K562 (cell line): ENCODE measurements around the gene QSOX2. TPM values are rescaled to one million over a fixed set of nuclear protein-coding genes. Genes with fewer than 3 reads are reported as not detected.

ENCODE experiments used
- ATAC-seq: fragments of 200-7000 bp; cut with Tn5 transposase; 3 replicates; pipeline ENCODE4 v1.9.1; 2020; ENCODE audit warnings: moderate library complexity
- BruUV-seq: library from RNA; stranded (reverse); fragments of 400-500 nt; replicated peaks from 2 replicates; lab custom pipeline; 2021; lab: Mats Ljungman, UMichigan
- CTCF ChIA-PET: fragments of 300-600 bp; formaldehyde crosslinking; extraction: SDS; loops from one replicate; lab custom pipeline; 2021; ENCODE audit warnings: low intra/inter-chr PET ratio; lab: Yijun Ruan, JAX
- POLR2A ChIA-PET: fragments of 300-600, 350-650 bp; sonication (Branson Sonifier 250); formaldehyde crosslinking; extraction: SDS; loops from one replicate; lab custom pipeline; 2021; ENCODE audit warnings: antibody characterized with exemption, inconsistent platforms; lab: Yijun Ruan, JAX
- DNase-seq, 4 experiments: peaks; one replicate each; pipeline versions ENCODE4 v3.0.0 to v3.0.0-alpha.2; 2011 to 2018; ENCODE audit warnings: low spot score in 3 of 4, mixed read lengths in 3 of 4; ENCODE audit errors: extremely low read depth in 1 of 4
- FAIRE-seq: peaks from 2 replicates; lab custom pipeline; 2011; peaks lifted over from hg19 to GRCh38; lab: Jason Lieb, UNC
- H2AFZ ChIP-seq: 2 replicates; pipeline ENCODE4 v1.6.0; 2011; ENCODE audit warnings: low read depth, low read length, control low read depth, inconsistent platforms
- H3K27ac ChIP-seq: fragments of 200-600 bp; 3 replicates; pipeline ENCODE4 v1.8.0; 2011; ENCODE audit warnings: low read depth, mild to moderate bottlenecking, control low read depth, inconsistent platforms, low read length, moderate library complexity, mixed read lengths; ENCODE audit errors: extremely low read depth
- H3K27me3 ChIP-seq, 2 experiments: fragments of 300-600 bp in 1 of 2; 2 replicates in 1 of 2; 3 replicates in 1 of 2; pipeline versions ENCODE4 v1.6.0 to v1.8.0; 2011; ENCODE audit warnings: inconsistent platforms in 2 of 2, low read length in 2 of 2, mild to moderate bottlenecking in 1 of 2, mixed read lengths in 1 of 2, moderate library complexity in 1 of 2; ENCODE audit not compliant: control insufficient read depth in 2 of 2, insufficient read depth in 2 of 2
- H3K36me3 ChIP-seq: fragments of 300-600 bp; 3 replicates; pipeline ENCODE4 v1.8.0; 2011; ENCODE audit warnings: mild to moderate bottlenecking, low read length, inconsistent platforms; ENCODE audit not compliant: control insufficient read depth, insufficient read depth
- H3K4me1 ChIP-seq, 2 experiments: fragments of 200-600 bp in 1 of 2; replicated peaks in 1 of 2; 2 replicates in 1 of 2; 3 replicates in 1 of 2; pipeline versions ENCODE4 v1.5.1 to v1.8.0; 2011; ENCODE audit warnings: inconsistent platforms in 2 of 2, low read length in 2 of 2, mild to moderate bottlenecking in 1 of 2, mixed read lengths in 1 of 2, moderate library complexity in 1 of 2; ENCODE audit not compliant: control insufficient read depth in 2 of 2, insufficient read depth in 2 of 2
- H3K4me2 ChIP-seq: 2 replicates; pipeline ENCODE4 v1.6.1; 2011; ENCODE audit warnings: low read length, control low read depth, inconsistent platforms, mixed read lengths; ENCODE audit not compliant: insufficient read depth
- H3K4me3 ChIP-seq: fragments of 200-600 bp; sonication (generic), shearing (Covaris generic); 2 replicates; pipeline ENCODE4 v1.5.1; 2016; ENCODE audit warnings: control low read depth, inconsistent platforms
- H3K79me2 ChIP-seq: fragments of 200-600 bp; 3 replicates; pipeline ENCODE4 v1.8.0; 2011; ENCODE audit warnings: low read length, inconsistent platforms; ENCODE audit not compliant: control insufficient read depth, insufficient read depth
- H3K9ac ChIP-seq, 2 experiments: 2 replicates each; pipeline versions ENCODE4 v1.6.0 to v1.6.1; 2011; ENCODE audit warnings: low read depth in 2 of 2, low read length in 2 of 2, control low read depth in 1 of 2, inconsistent platforms in 1 of 2, mild to moderate bottlenecking in 1 of 2, mixed read lengths in 1 of 2; ENCODE audit not compliant: insufficient read depth in 1 of 2
- H3K9me1 ChIP-seq: one replicate; pipeline ENCODE4 v1.6.0; 2011; ENCODE audit warnings: inconsistent platforms, mild to moderate bottlenecking, low read length, moderate library complexity; ENCODE audit not compliant: control insufficient read depth, insufficient read depth
- H3K9me3 ChIP-seq: replicated peaks from 2 replicates; pipeline ENCODE4 v1.5.1; 2011; ENCODE audit warnings: low read depth, low read length, inconsistent platforms; ENCODE audit not compliant: control insufficient read depth, insufficient read depth
- H4K20me1 ChIP-seq: replicated peaks from 2 replicates; pipeline ENCODE4 v1.6.1; 2011; ENCODE audit warnings: low read length, inconsistent platforms, mixed read lengths; ENCODE audit not compliant: control insufficient read depth, insufficient read depth
- TAF7 ChIP-seq: fragments of 450-650 bp; IDR thresholded peaks from 2 replicates; pipeline ENCODE4 v1.6.1; 2016; ENCODE audit warnings: missing genetic modification characterization, missing compliant biosample characterization
- WGBS: fragments of 100-300 bp; shearing (Covaris generic); methylation state at CpG from one replicate; pipeline ENCODE4 v1.1.6; 2016; ENCODE audit warnings: low coverage, mixed read lengths; ENCODE audit not compliant: insufficient coverage; ENCODE audit errors: missing lambda C conversion rate; 5-methylcytosine and 5-hydroxymethylcytosine counted together
- in situ Hi-C: fragments of 300-500 bp; cut with MboI; formaldehyde crosslinking; loops from 4 replicates; pipeline ENCODE4 v1.15.0; 2018; ENCODE audit warnings: inconsistent platforms, mixed read lengths
- intact Hi-C: fragments of 100-400 bp; cut with micrococcal nuclease; formaldehyde crosslinking; loops from 2 replicates; pipeline ENCODE4 v1.14.2; 2022
- polyA plus RNA-seq, 8 experiments: library from polyadenylated mRNA; depleted of rRNA in 4 of 8; stranded (reverse) in 5 of 8; unstranded in 3 of 8; fragments of >200 nt; fragmentation: Nextera tagmentation in 2 of 8; fragmentation: Illumina TruSeq in 1 of 8; extraction: Ambion mirVana in 2 of 8; extraction: Trizol in 1 of 8; gene quantifications; 2 replicates each; pipeline versions ENCODE4 v1.2.1 to v1.2.3, GENCODE V29; 2011 to 2014; ENCODE audit warnings: inconsistent platforms in 1 of 8, missing spikeins in 1 of 8
- total RNA-seq, 7 experiments: library from RNA; depleted of rRNA in 6 of 7; stranded (reverse); fragments of >200 nt in 6 of 7; fragmentation: Illumina TruSeq in 2 of 7; extraction: Trizol in 2 of 7; gene quantifications; 2 replicates each; pipeline versions ENCODE4 v1.2.1 to v1.2.3, GENCODE V29; 2011 to 2021; ENCODE audit warnings: low replicate concordance in 1 of 7
- TF ChIP-seq, protein P1 (sequence below): fragments of 450-650 bp; IDR thresholded peaks from 2 replicates; pipeline ENCODE4 v1.6.1; 2017; ENCODE audit warnings: antibody characterized with exemption

Gene QSOX2
- total and polyA plus RNA-seq, 9 of the 15 experiments (the other 6 are each of a cell fraction or from before 2014, with no cell fraction given) = 0.51 to 23.7 (median 12.7) TPM

DNA sequence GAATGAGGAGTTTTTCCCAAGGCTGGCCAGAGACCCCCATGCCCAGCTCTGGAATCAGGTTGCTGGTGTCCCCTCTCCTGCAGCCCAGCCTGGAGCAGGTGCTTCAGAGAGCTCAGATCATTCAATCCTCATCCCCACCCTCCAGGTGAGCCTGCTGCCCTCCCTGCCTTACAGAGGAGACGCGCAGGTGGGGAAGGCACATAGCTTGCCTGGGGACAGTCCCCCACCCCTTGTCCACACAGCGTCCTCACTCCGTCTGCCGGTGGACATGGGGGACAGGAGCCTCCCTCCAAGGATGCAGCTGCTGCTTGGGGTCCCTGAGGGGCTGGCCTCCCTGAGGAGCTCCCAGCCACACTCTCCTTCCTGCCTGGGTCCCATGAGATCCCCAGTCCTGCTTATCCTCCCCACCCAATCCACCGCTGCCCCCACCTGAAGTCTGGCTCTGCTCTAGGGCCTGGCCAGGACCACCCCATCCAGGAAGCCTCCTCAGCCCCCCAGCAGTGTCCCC lies 17.1 kb upstream of the QSOX2 start:
- TF ChIP-seq, protein P1, sequence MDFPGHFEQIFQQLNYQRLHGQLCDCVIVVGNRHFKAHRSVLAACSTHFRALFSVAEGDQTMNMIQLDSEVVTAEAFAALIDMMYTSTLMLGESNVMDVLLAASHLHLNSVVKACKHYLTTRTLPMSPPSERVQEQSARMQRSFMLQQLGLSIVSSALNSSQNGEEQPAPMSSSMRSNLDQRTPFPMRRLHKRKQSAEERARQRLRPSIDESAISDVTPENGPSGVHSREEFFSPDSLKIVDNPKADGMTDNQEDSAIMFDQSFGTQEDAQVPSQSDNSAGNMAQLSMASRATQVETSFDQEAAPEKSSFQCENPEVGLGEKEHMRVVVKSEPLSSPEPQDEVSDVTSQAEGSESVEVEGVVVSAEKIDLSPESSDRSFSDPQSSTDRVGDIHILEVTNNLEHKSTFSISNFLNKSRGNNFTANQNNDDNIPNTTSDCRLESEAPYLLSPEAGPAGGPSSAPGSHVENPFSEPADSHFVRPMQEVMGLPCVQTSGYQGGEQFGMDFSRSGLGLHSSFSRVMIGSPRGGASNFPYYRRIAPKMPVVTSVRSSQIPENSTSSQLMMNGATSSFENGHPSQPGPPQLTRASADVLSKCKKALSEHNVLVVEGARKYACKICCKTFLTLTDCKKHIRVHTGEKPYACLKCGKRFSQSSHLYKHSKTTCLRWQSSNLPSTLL = no peak
- TF ChIP-seq TAF7 (tag) = no peak
- TF ChIP-seq, all 486 proteins: peak for 0
- Histone ChIP-seq H3K27ac (no peak overlapping the region), H4K20me1 (no peaks in the 10 kb centered on the region; the same call in none of the 2 replicates), H3K9me3 (no peaks in the 10 kb centered on the region), H3K4me3 (no peak overlapping the region), H3K27me3 (peaks cover 18 to 60% of the 10 kb centered on the region in 2 experiments; a peak in 4 of 5 replicates), H3K79me2 (no peaks in the 10 kb centered on the region), H3K36me3 (no peaks in the 10 kb centered on the region), H3K4me2 (no peak overlapping the region), H3K9ac (peak overlapping the region in 1 of 2 experiments; percentile 52; a peak in 1 of 4 replicates), H3K9me1 (no peaks in the 10 kb centered on the region), H2AFZ (no peak overlapping the region), H3K4me1 (peaks cover 0 to 68% of the 10 kb centered on the region in 2 experiments; a peak in 3 of 5 replicates)
- DNase-seq (no peak), FAIRE-seq (no peak), ATAC-seq (no peak)
- BruUV-seq = no TSS peak
- ChIA-PET CTCF (no interaction called here), POLR2A (interaction anchor here (0.9 to 1.2 kb wide), 2 partner anchors 12 to 105 kb away, joined by 3 to 4 read pairs; no protein-coding TSS in a partner anchor)
- in situ Hi-C loops (no loop called here), intact Hi-C loops (no loop called here)
- WGBS = 40% methylated on average over 5 of the region's 6 CpGs
